ENCODE data around the gene S100A4. TPM values are rescaled to one million over a fixed set of nuclear protein-coding genes. Genes with fewer than 3 reads are reported as not detected.

The S100A4 gene
- total and polyA plus RNA-seq, 4 donors: 44.0 to 2,351 (median 762) TPM

- peak; percentile 88 for TF ChIP-seq CTCF (IDR thresholded peaks at IDR 0.05; ENCODE audit: control extremely low read depth, extremely low read depth)
- Histone ChIP-seq H3K4me3 (no peak overlapping the region), H3K9me3 (ENCODE audit: control insufficient read depth in 4 of 4, insufficient read depth in 3 of 4, low read length in 3 of 4) (no peaks in the 10 kb centered on the region), H3K27ac (ENCODE audit: low read depth in 1 of 2, low read length in 1 of 2) (peak overlapping the region; percentile 68 to 74), H3K4me1 (ENCODE audit: control insufficient read depth in 5 of 5, insufficient read depth in 5 of 5, low read length in 5 of 5) (peaks cover 0 to 11% (median 0%) of the 10 kb centered on the region in 5 donors), H3K27me3 (ENCODE audit: control insufficient read depth in 3 of 3, insufficient read depth in 3 of 3, low read length in 2 of 3) (no peaks in the 10 kb centered on the region), H3K36me3 (ENCODE audit: control insufficient read depth in 4 of 4, insufficient read depth in 4 of 4, low read length in 4 of 4) (no peaks in the 10 kb centered on the region), H3K9ac (ENCODE audit: insufficient read depth in 1 of 2, low read length in 2 of 2) (no peak overlapping the region)
- peak; percentile 76 for ATAC-seq (ENCODE audit: insufficient read depth, low FRiP score)
- WGBS, 2 donors: 5 to 7% methylated on average over 3 of the region's 3 CpGs
- peak; percentile 64 to 77 (median 67) for DNase-seq
Observed at GRCh38 chr1:153572569-153573015, 27.0 kb upstream of the S100A4 start.

GRCh38 chr1:153571706-153572105, 26.1 kb upstream of the S100A4 start:
- Histone ChIP-seq H3K27me3 (ENCODE audit: control insufficient read depth in 3 of 3, insufficient read depth in 3 of 3, low read length in 2 of 3) (no peaks in the 10 kb centered on the region), H3K4me1 (ENCODE audit: control insufficient read depth in 5 of 5, insufficient read depth in 5 of 5, low read length in 5 of 5) (peaks cover 2 to 17% (median 4%) of the 10 kb centered on the region in 5 donors), H3K9ac (ENCODE audit: insufficient read depth in 1 of 2, low read length in 2 of 2) (no peak overlapping the region), H3K27ac (ENCODE audit: low read depth in 1 of 2, low read length in 1 of 2) (no peak overlapping the region), H3K9me3 (ENCODE audit: control insufficient read depth in 4 of 4, insufficient read depth in 3 of 4, low read length in 3 of 4) (no peaks in the 10 kb centered on the region), H3K36me3 (ENCODE audit: control insufficient read depth in 4 of 4, insufficient read depth in 4 of 4, low read length in 4 of 4) (no peaks in the 10 kb centered on the region), H3K4me3 (no peak overlapping the region)
- DNase-seq: no peak
- no peak for TF ChIP-seq CTCF (IDR thresholded peaks at IDR 0.05; ENCODE audit: control extremely low read depth, extremely low read depth)
- ATAC-seq (ENCODE audit: insufficient read depth, low FRiP score): no peak
- 70 to 71% methylated on average over 7 of the region's 7 CpGs for WGBS, 2 donors

GRCh38 chr1:153570874-153571273, 25.3 kb upstream of the S100A4 start:
- ATAC-seq (ENCODE audit: insufficient read depth, low FRiP score) (no peak), DNase-seq (no peak)
- Histone ChIP-seq H3K4me1 (ENCODE audit: control insufficient read depth in 5 of 5, insufficient read depth in 5 of 5, low read length in 5 of 5) (peaks cover 9 to 22% (median 11%) of the 10 kb centered on the region in 5 donors), H3K9ac (ENCODE audit: insufficient read depth in 1 of 2, low read length in 2 of 2) (no peak overlapping the region), H3K27ac (ENCODE audit: low read depth in 1 of 2, low read length in 1 of 2) (no peak overlapping the region), H3K4me3 (no peak overlapping the region), H3K9me3 (ENCODE audit: control insufficient read depth in 4 of 4, insufficient read depth in 3 of 4, low read length in 3 of 4) (no peaks in the 10 kb centered on the region), H3K27me3 (ENCODE audit: control insufficient read depth in 3 of 3, insufficient read depth in 3 of 3, low read length in 2 of 3) (no peaks in the 10 kb centered on the region), H3K36me3 (ENCODE audit: control insufficient read depth in 4 of 4, insufficient read depth in 4 of 4, low read length in 4 of 4) (no peaks in the 10 kb centered on the region)
- WGBS, 2 donors: 95% methylated on average over 5 of the region's 5 CpGs
- no peak for TF ChIP-seq CTCF (IDR thresholded peaks at IDR 0.05; ENCODE audit: control extremely low read depth, extremely low read depth)

GRCh38 chr1:153569465-153569864, 23.9 kb upstream of the S100A4 start:
- no peak for TF ChIP-seq CTCF (IDR thresholded peaks at IDR 0.05; ENCODE audit: control extremely low read depth, extremely low read depth)
- DNase-seq (no peak), ATAC-seq (ENCODE audit: insufficient read depth, low FRiP score) (no peak)
- no peaks in the 10 kb centered on the region for H3K27me3 ChIP-seq (ENCODE audit: control insufficient read depth in 3 of 3, insufficient read depth in 3 of 3, low read length in 2 of 3)
- H3K27ac ChIP-seq (ENCODE audit: low read depth in 1 of 2, low read length in 1 of 2): no peak overlapping the region
- H3K9ac ChIP-seq (ENCODE audit: insufficient read depth in 1 of 2, low read length in 2 of 2): no peak overlapping the region
- 89 to 93% methylated on average over 8 of the region's 8 CpGs for WGBS, 2 donors
- H3K4me3 ChIP-seq: no peak overlapping the region
- H3K4me1 ChIP-seq (ENCODE audit: control insufficient read depth in 5 of 5, insufficient read depth in 5 of 5, low read length in 5 of 5): peaks cover 10 to 29% (median 16%) of the 10 kb centered on the region in 5 donors
- no peaks in the 10 kb centered on the region for H3K9me3 ChIP-seq (ENCODE audit: control insufficient read depth in 4 of 4, insufficient read depth in 3 of 4, low read length in 3 of 4)
- H3K36me3 ChIP-seq (ENCODE audit: control insufficient read depth in 4 of 4, insufficient read depth in 4 of 4, low read length in 4 of 4): no peaks in the 10 kb centered on the region

All from lung (tissue), 12 donors.